ENCODE results near the gene AIG1.

The AIG1 gene

DNA sequence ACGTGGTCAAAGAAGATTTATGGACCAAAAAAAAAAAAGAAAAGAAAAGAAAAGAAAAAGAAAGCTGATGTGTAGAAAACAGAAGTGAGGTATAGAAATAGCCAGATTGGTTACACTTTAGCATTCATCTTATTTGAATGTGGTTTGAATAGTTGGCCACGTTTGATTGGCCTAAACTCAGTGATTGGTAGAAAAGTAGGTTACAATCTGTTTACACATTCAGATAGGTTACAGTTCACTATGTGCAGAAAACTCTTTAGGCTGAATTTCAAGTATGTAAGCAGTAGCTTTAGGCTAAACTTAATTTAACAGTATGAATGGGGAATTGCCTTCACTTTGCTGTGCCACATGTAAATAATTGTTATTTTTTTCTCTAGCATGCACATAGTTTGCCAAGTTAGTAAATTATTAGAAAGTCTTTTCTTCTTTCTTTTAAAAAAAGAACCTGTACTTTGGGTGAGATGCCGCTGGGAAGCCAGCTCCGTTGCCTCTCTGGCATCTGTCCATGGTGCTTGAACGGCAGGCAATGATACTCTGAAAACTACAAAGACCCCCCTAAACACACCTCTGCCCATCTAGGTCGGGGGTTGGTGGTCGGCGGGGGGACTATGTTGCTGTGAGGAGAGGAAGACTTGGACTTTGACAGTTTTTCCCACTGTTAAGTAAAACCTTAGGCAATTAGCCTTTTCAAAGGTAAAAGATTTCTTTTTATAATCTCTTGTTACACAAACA lies 173.0 kb downstream of the AIG1 start:
- WGBS (ENCODE audit: insufficient coverage), result 60% methylated on average over 2 of the region's 8 CpGs
- H3K27me3 ChIP-seq (replicated peaks in 2 of 5; ENCODE audit: control insufficient read depth in 4 of 5, insufficient read depth in 5 of 5, low read length in 4 of 5), result no peaks in the 10 kb centered on the region
- no peak overlapping the region for H3K27ac ChIP-seq (ENCODE audit: insufficient read depth in 1 of 2, low read depth in 1 of 2, low read length in 2 of 2, poor library complexity in 1 of 2, severe bottlenecking in 2 of 2)
- H3K36me3 ChIP-seq (ENCODE audit: control insufficient read depth in 4 of 4, insufficient read depth in 4 of 4, low read length in 3 of 4), result no peaks in the 10 kb centered on the region
- CTCF ChIA-PET, result interaction anchor here (1.0 to 3.2 kb wide), 3 partner anchors 13 to 518 kb away, joined by 3 to 14 read pairs (median 5); no protein-coding TSS in a partner anchor
- DNase-seq, result no peak
- POLR2A ChIA-PET, result no interaction called here
- H3K9me3 ChIP-seq (ENCODE audit: control extremely low read depth in 1 of 5, control insufficient read depth in 4 of 5, insufficient read depth in 2 of 5, low read depth in 1 of 5, low read length in 4 of 5), result no peaks in the 10 kb centered on the region
- no peaks in the 10 kb centered on the region for H3K4me1 ChIP-seq (ENCODE audit: control extremely low read depth in 1 of 4, control insufficient read depth in 4 of 4, insufficient read depth in 4 of 4, low read length in 3 of 4)
- H3K4me3 ChIP-seq (ENCODE audit: control insufficient read depth in 1 of 7, extremely low read depth in 1 of 7, insufficient read depth in 4 of 7, low read depth in 2 of 7, low read length in 6 of 7), result no peak overlapping the region

DNA sequence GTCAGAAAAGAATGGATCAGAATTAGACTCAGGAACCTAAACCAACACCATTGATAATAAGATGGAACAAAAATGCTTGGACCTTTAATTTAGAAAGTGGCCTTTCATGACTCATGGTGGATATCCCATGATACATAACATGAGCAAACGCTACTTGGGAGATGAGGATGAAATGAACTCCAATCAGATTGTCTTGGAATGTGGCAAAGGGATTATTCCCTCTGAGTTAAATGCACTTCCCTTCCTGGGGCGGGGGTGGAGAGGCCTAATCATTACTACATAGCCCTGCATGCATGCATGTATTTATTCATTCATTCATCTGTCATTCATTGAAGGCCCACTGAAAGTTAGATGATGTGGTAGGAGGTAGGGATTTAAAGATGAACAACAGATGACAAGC lies 174.0 kb downstream of the AIG1 start:
- Histone ChIP-seq H3K36me3 (ENCODE audit: control insufficient read depth in 4 of 4, insufficient read depth in 4 of 4, low read length in 3 of 4) (no peaks in the 10 kb centered on the region), H3K4me1 (ENCODE audit: control extremely low read depth in 1 of 4, control insufficient read depth in 4 of 4, insufficient read depth in 4 of 4, low read length in 3 of 4) (no peaks in the 10 kb centered on the region), H3K9me3 (ENCODE audit: control extremely low read depth in 1 of 5, control insufficient read depth in 4 of 5, insufficient read depth in 2 of 5, low read depth in 1 of 5, low read length in 4 of 5) (no peaks in the 10 kb centered on the region), H3K27me3 (replicated peaks in 2 of 5; ENCODE audit: control insufficient read depth in 4 of 5, insufficient read depth in 5 of 5, low read length in 4 of 5) (no peaks in the 10 kb centered on the region), H3K4me3 (ENCODE audit: control insufficient read depth in 1 of 7, extremely low read depth in 1 of 7, insufficient read depth in 4 of 7, low read depth in 2 of 7, low read length in 6 of 7) (no peak overlapping the region), H3K27ac (ENCODE audit: insufficient read depth in 1 of 2, low read depth in 1 of 2, low read length in 2 of 2, poor library complexity in 1 of 2, severe bottlenecking in 2 of 2) (no peak overlapping the region)
- 100% methylated on average over 1 of the region's 2 CpGs for WGBS (ENCODE audit: insufficient coverage)
- ChIA-PET POLR2A (no interaction called here), CTCF (interaction anchor here (1.0 to 1.7 kb wide), 2 partner anchors 14 to 519 kb away, joined by 3 to 5 read pairs; no protein-coding TSS in a partner anchor)
- no peak for DNase-seq

DNA sequence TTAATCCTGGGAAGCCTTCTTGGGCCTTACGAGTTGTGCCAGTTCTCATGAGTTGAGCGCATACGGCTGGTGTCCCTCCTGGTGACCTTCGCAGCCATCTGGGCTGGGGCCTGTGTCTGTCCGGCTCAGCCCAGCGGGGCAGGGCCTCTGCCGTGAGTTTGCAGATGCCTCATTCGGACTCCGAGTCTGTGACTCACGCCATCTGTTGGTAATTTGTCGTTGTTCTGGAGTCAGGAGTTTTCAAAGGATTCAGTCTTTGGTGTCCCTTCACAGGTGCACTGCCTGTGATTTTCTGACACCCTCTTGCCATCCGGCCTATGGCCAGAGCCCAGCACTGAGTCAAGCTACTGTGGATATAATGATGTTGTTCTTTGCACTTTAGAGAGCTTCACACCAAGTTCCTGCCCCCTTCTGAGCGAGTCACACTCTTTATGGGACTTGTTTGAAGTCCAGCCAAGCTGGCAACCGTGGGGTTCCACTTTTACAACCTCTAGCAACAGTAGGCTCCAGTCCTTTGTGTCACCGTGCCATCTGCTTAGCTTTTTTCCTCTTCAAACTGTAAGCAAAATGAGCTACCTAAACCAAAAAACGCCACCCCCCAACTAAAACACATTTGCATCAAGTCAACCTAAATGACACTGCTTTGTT lies 175.6 kb downstream of the AIG1 start:
- POLR2A ChIA-PET, result no interaction called here
- 96% methylated on average over 16 of the region's 16 CpGs for WGBS (ENCODE audit: insufficient coverage)
- Histone ChIP-seq H3K36me3 (ENCODE audit: control insufficient read depth in 4 of 4, insufficient read depth in 4 of 4, low read length in 3 of 4) (no peaks in the 10 kb centered on the region), H3K9me3 (ENCODE audit: control extremely low read depth in 1 of 5, control insufficient read depth in 4 of 5, insufficient read depth in 2 of 5, low read depth in 1 of 5, low read length in 4 of 5) (no peaks in the 10 kb centered on the region), H3K27me3 (replicated peaks in 2 of 5; ENCODE audit: control insufficient read depth in 4 of 5, insufficient read depth in 5 of 5, low read length in 4 of 5) (no peaks in the 10 kb centered on the region), H3K27ac (ENCODE audit: insufficient read depth in 1 of 2, low read depth in 1 of 2, low read length in 2 of 2, poor library complexity in 1 of 2, severe bottlenecking in 2 of 2) (no peak overlapping the region), H3K4me1 (ENCODE audit: control extremely low read depth in 1 of 4, control insufficient read depth in 4 of 4, insufficient read depth in 4 of 4, low read length in 3 of 4) (no peaks in the 10 kb centered on the region), H3K4me3 (ENCODE audit: control insufficient read depth in 1 of 7, extremely low read depth in 1 of 7, insufficient read depth in 4 of 7, low read depth in 2 of 7, low read length in 6 of 7) (no peak overlapping the region)
- DNase-seq, result no peak
- CTCF ChIA-PET, result no interaction called here

DNA sequence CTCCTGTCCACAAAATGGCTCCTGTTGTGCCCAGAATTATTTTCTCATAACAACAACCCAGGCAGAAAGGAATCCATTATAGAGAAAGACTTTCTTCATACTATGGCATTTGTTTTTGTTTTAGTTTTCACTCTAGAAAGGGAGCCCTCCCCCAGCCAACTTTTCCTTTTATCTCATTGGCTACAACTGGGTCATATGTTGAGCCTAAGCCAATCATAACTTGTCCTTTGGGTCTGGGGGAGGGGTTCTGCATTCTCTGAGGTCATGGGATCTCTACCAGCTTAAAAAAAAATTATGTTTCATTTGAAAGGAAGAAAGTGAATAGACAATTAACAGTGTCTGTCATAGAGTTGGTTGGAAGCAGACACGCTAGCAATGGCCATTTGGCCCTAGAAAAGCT lies 177.6 kb downstream of the AIG1 start:
- H3K27ac ChIP-seq (ENCODE audit: insufficient read depth in 1 of 2, low read depth in 1 of 2, low read length in 2 of 2, poor library complexity in 1 of 2, severe bottlenecking in 2 of 2), result no peak overlapping the region
- WGBS (ENCODE audit: insufficient coverage), result 100% methylated on average over 1 of the region's 1 CpG
- CTCF ChIA-PET, result no interaction called here
- DNase-seq, result no peak
- POLR2A ChIA-PET, result no interaction called here
- no peaks in the 10 kb centered on the region for H3K4me1 ChIP-seq (ENCODE audit: control extremely low read depth in 1 of 4, control insufficient read depth in 4 of 4, insufficient read depth in 4 of 4, low read length in 3 of 4)
- no peaks in the 10 kb centered on the region for H3K36me3 ChIP-seq (ENCODE audit: control insufficient read depth in 4 of 4, insufficient read depth in 4 of 4, low read length in 3 of 4)
- H3K4me3 ChIP-seq (ENCODE audit: control insufficient read depth in 1 of 7, extremely low read depth in 1 of 7, insufficient read depth in 4 of 7, low read depth in 2 of 7, low read length in 6 of 7), result no peak overlapping the region
- H3K9me3 ChIP-seq (ENCODE audit: control extremely low read depth in 1 of 5, control insufficient read depth in 4 of 5, insufficient read depth in 2 of 5, low read depth in 1 of 5, low read length in 4 of 5), result no peaks in the 10 kb centered on the region
- H3K27me3 ChIP-seq (replicated peaks in 2 of 5; ENCODE audit: control insufficient read depth in 4 of 5, insufficient read depth in 5 of 5, low read length in 4 of 5), result no peaks in the 10 kb centered on the region

DNA sequence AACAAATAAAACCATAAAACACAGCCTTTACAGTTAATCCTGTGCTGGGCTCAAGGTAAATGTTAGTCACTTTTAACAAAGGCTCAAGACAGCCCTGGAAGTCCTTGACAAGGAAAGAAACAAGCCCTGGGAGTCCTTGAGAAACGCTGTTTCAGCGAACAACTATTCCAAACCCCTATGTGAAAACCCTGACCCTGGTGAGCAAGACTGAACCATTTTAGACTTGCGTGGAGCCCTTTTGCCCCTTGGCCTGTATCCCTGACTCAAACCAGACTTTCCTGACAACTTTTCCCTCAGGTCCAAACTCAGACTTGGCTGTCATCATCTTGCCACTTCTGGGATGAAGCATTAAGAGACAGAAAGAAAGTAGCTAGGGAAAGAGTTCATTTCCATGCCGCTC lies 180.4 kb downstream of the AIG1 start:
- no peaks in the 10 kb centered on the region for H3K36me3 ChIP-seq (ENCODE audit: control insufficient read depth in 4 of 4, insufficient read depth in 4 of 4, low read length in 3 of 4)
- no peaks in the 10 kb centered on the region for H3K4me1 ChIP-seq (ENCODE audit: control extremely low read depth in 1 of 4, control insufficient read depth in 4 of 4, insufficient read depth in 4 of 4, low read length in 3 of 4)
- H3K9me3 ChIP-seq (ENCODE audit: control extremely low read depth in 1 of 5, control insufficient read depth in 4 of 5, insufficient read depth in 2 of 5, low read depth in 1 of 5, low read length in 4 of 5), result no peaks in the 10 kb centered on the region
- WGBS (ENCODE audit: insufficient coverage), result 93% methylated on average over 3 of the region's 4 CpGs
- POLR2A ChIA-PET, result interaction anchor here (0.6 kb wide), 1 partner anchor 1135 kb away, joined by 5 read pairs; no protein-coding TSS in a partner anchor
- no peak for DNase-seq
- no peak overlapping the region for H3K4me3 ChIP-seq (ENCODE audit: control insufficient read depth in 1 of 7, extremely low read depth in 1 of 7, insufficient read depth in 4 of 7, low read depth in 2 of 7, low read length in 6 of 7)
- CTCF ChIA-PET, result no interaction called here
- no peaks in the 10 kb centered on the region for H3K27me3 ChIP-seq (replicated peaks in 2 of 5; ENCODE audit: control insufficient read depth in 4 of 5, insufficient read depth in 5 of 5, low read length in 4 of 5)
- H3K27ac ChIP-seq (ENCODE audit: insufficient read depth in 1 of 2, low read depth in 1 of 2, low read length in 2 of 2, poor library complexity in 1 of 2, severe bottlenecking in 2 of 2), result no peak overlapping the region

DNA sequence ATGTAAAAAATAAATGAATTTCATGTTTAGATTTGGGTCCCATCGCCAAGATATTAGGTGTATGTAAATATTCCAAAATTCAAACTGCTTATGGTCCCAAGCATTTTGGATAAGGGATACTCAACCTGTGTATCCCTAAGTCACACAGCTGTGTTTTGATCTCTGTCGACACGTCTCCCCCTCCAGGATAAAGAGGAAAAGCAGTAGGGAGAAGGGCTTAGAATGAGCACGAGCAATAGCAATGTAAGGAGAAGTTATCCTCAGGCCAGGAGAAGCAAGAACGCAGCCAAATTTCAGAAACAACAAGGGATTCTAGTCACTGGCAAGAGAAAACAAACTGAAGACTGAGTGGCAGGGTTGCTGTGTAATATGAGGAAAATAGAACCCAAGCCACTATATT lies 181.2 kb downstream of the AIG1 start:
- no peaks in the 10 kb centered on the region for H3K4me1 ChIP-seq (ENCODE audit: control extremely low read depth in 1 of 4, control insufficient read depth in 4 of 4, insufficient read depth in 4 of 4, low read length in 3 of 4)
- ChIA-PET CTCF (no interaction called here), POLR2A (no interaction called here)
- H3K4me3 ChIP-seq (ENCODE audit: control insufficient read depth in 1 of 7, extremely low read depth in 1 of 7, insufficient read depth in 4 of 7, low read depth in 2 of 7, low read length in 6 of 7), result no peak overlapping the region
- no peaks in the 10 kb centered on the region for H3K36me3 ChIP-seq (ENCODE audit: control insufficient read depth in 4 of 4, insufficient read depth in 4 of 4, low read length in 3 of 4)
- H3K27me3 ChIP-seq (replicated peaks in 2 of 5; ENCODE audit: control insufficient read depth in 4 of 5, insufficient read depth in 5 of 5, low read length in 4 of 5), result no peaks in the 10 kb centered on the region
- 100% methylated on average over 5 of the region's 5 CpGs for WGBS (ENCODE audit: insufficient coverage)
- H3K9me3 ChIP-seq (ENCODE audit: control extremely low read depth in 1 of 5, control insufficient read depth in 4 of 5, insufficient read depth in 2 of 5, low read depth in 1 of 5, low read length in 4 of 5), result no peaks in the 10 kb centered on the region
- no peak for DNase-seq
- no peak overlapping the region for H3K27ac ChIP-seq (ENCODE audit: insufficient read depth in 1 of 2, low read depth in 1 of 2, low read length in 2 of 2, poor library complexity in 1 of 2, severe bottlenecking in 2 of 2)

DNA sequence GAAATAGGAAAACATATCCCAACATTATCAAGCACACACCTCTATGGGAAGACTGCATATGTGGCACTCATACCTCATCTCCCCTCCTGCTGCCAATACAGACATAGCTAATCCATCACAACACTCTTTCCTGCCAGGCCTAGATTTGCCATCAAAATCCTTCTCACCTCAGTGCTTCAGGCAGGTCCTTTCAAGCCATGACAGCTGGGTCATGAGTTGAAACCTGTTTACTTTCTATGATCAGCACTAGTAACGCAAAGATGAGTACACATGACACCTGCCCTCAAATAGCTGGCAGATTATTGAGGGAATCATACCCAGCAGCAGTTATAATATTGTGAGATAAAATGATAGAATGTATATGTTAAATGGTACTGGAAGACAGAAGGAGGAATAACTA lies 183.1 kb downstream of the AIG1 start:
- DNase-seq, result no peak
- CTCF ChIA-PET, result interaction anchor here (1.4 kb wide), 1 partner anchor 33 kb away, joined by 3 read pairs; no protein-coding TSS in a partner anchor
- Histone ChIP-seq H3K27ac (ENCODE audit: insufficient read depth in 1 of 2, low read depth in 1 of 2, low read length in 2 of 2, poor library complexity in 1 of 2, severe bottlenecking in 2 of 2) (no peak overlapping the region), H3K27me3 (replicated peaks in 2 of 5; ENCODE audit: control insufficient read depth in 4 of 5, insufficient read depth in 5 of 5, low read length in 4 of 5) (no peaks in the 10 kb centered on the region), H3K36me3 (ENCODE audit: control insufficient read depth in 4 of 4, insufficient read depth in 4 of 4, low read length in 3 of 4) (no peaks in the 10 kb centered on the region), H3K4me1 (ENCODE audit: control extremely low read depth in 1 of 4, control insufficient read depth in 4 of 4, insufficient read depth in 4 of 4, low read length in 3 of 4) (no peaks in the 10 kb centered on the region), H3K9me3 (ENCODE audit: control extremely low read depth in 1 of 5, control insufficient read depth in 4 of 5, insufficient read depth in 2 of 5, low read depth in 1 of 5, low read length in 4 of 5) (no peaks in the 10 kb centered on the region), H3K4me3 (ENCODE audit: control insufficient read depth in 1 of 7, extremely low read depth in 1 of 7, insufficient read depth in 4 of 7, low read depth in 2 of 7, low read length in 6 of 7) (no peak overlapping the region)
- POLR2A ChIA-PET, result no interaction called here
- WGBS (ENCODE audit: insufficient coverage), result 100% methylated on average over 1 of the region's 1 CpG

All from common myeloid progenitor, CD34-positive (primary cell).